Fibroblast of lung (primary cell): ENCODE results near the gene ROBO1. TPM values are rescaled to one million over a fixed set of nuclear protein-coding genes. Genes with fewer than 3 reads are reported as not detected.
A peak's percentile ranks its signal among the peaks of the same experiment; 100 is the strongest.
"Not testable (repeated sequence)": the region's sequence is repeated elsewhere in the genome, so short reads cannot be mapped to it uniquely, and the experiment has no call there.

Experiments used
- DNase-seq, 2 donors: peaks; one replicate each; pipeline versions ENCODE4 v3.0.0 to v3.0.0-alpha.2; 2010; ENCODE audit warnings: low read depth in 2 of 2
- H2AFZ ChIP-seq: 2 replicates; pipeline ENCODE4 v1.5.1; 2012; ENCODE audit warnings: low read length, control low read depth, inconsistent platforms
- H3K27ac ChIP-seq: 2 replicates; pipeline ENCODE4 v1.5.1; 2011; ENCODE audit warnings: low read length, control low read depth; ENCODE audit not compliant: insufficient read depth
- H3K27me3 ChIP-seq: 2 replicates; pipeline ENCODE4 v1.5.1; 2011; ENCODE audit warnings: mild to moderate bottlenecking, low read length; ENCODE audit not compliant: control insufficient read depth, insufficient read depth
- H3K36me3 ChIP-seq: 2 replicates; pipeline ENCODE4 v1.5.1; 2011; ENCODE audit warnings: low read length; ENCODE audit not compliant: control insufficient read depth, insufficient read depth
- H3K4me1 ChIP-seq: 2 replicates; pipeline ENCODE4 v1.5.1; 2011; ENCODE audit warnings: low read length; ENCODE audit not compliant: control insufficient read depth, insufficient read depth; ENCODE audit errors: extremely low read depth
- H3K4me2 ChIP-seq: 2 replicates; pipeline ENCODE4 v1.5.1; 2011; ENCODE audit warnings: low read length, control low read depth; ENCODE audit not compliant: insufficient read depth; ENCODE audit errors: extremely low read depth
- H3K4me3 ChIP-seq, 4 experiments: fragments of 200-600 bp in 1 of 4; sonication (generic) in 1 of 4; replicated peaks in 1 of 4; 2 replicates each; pipeline ENCODE4 v1.5.1; 2011 to 2016; ENCODE audit warnings: low read length in 4 of 4, low read depth in 3 of 4, mild to moderate bottlenecking in 3 of 4, control low read depth in 2 of 4, inconsistent platforms in 1 of 4, mixed read lengths in 1 of 4; ENCODE audit not compliant: insufficient read depth in 1 of 4; ENCODE audit errors: control extremely low read depth in 1 of 4
- H3K79me2 ChIP-seq: 2 replicates; pipeline ENCODE4 v1.5.1; 2012; ENCODE audit warnings: mild to moderate bottlenecking, low read length, inconsistent platforms; ENCODE audit not compliant: control insufficient read depth, insufficient read depth
- H3K9ac ChIP-seq: 2 replicates; pipeline ENCODE4 v1.5.1; 2011; ENCODE audit warnings: mild to moderate bottlenecking, low read length, control low read depth; ENCODE audit not compliant: insufficient read depth
- H3K9me3 ChIP-seq: 2 replicates; pipeline ENCODE4 v1.5.1; 2012; ENCODE audit warnings: low read depth, low read length; ENCODE audit not compliant: control insufficient read depth, insufficient read depth
- H4K20me1 ChIP-seq: 2 replicates; pipeline ENCODE4 v1.5.1; 2011; ENCODE audit warnings: low read length; ENCODE audit not compliant: control insufficient read depth, insufficient read depth; ENCODE audit errors: extremely low read depth
- CTCF ChIP-seq, 2 donors: IDR thresholded peaks in 1 of 2; conservative IDR thresholded peaks in 1 of 2; 1 replicate in 1 of 2; 2 replicates in 1 of 2; pipeline ENCODE4 v1.5.1; 2011 to 2012; ENCODE audit warnings: low read length in 2 of 2, control low read depth in 1 of 2, inconsistent platforms in 1 of 2, low read depth in 1 of 2, mild to moderate bottlenecking in 1 of 2
- EZH2 ChIP-seq: IDR thresholded peaks from 2 replicates; pipeline ENCODE4 v1.5.1; 2012; ENCODE audit warnings: low read length, control low read depth, mild to moderate bottlenecking; ENCODE audit errors: missing control alignments
- polyA plus RNA-seq, 2 donors: library from polyadenylated mRNA; depleted of rRNA in 1 of 2; stranded (reverse) in 1 of 2; unstranded in 1 of 2; fragments of >200 nt; gene quantifications; 2 replicates each; pipeline ENCODE4 v1.2.1, GENCODE V29; 2011 to 2012; ENCODE audit warnings: missing spikeins in 1 of 2
- total RNA-seq: library from RNA; depleted of rRNA; stranded (reverse); fragments of >200 nt; gene quantifications from 2 replicates; pipeline ENCODE4 v1.2.1, GENCODE V29; 2014

The ROBO1 gene
- total and polyA plus RNA-seq, 2 donors (not counting 1 experiment from before 2014, with no cell fraction given) = 53.8 to 104 TPM

GRCh38 chr3:79306934-79307570, 460.7 kb downstream of the ROBO1 start:
- Histone ChIP-seq H3K9ac (no peak overlapping the region), H3K27ac (no peak overlapping the region), H4K20me1 (no peaks in the 10 kb centered on the region), H2AFZ (no peak overlapping the region), H3K4me1 (no peaks in the 10 kb centered on the region), H3K9me3 (no peaks in the 10 kb centered on the region), H3K79me2 (no peaks in the 10 kb centered on the region), H3K4me2 (no peak overlapping the region), H3K36me3 (no peaks in the 10 kb centered on the region), H3K27me3 (no peaks in the 10 kb centered on the region), H3K4me3 (no peak overlapping the region)
- no peak for TF ChIP-seq EZH2
- no peak for TF ChIP-seq CTCF (conservative IDR thresholded peaks at IDR 0.05 in 1 of 2, IDR thresholded peaks at IDR 0.05 in 1 of 2; ENCODE audit: low read depth in 1 of 2, low read length in 2 of 2)
- DNase-seq = peak in 1 of 2 donors; percentile 45

- H3K27ac ChIP-seq, H3K9me3 ChIP-seq, H3K4me2 ChIP-seq, H3K79me2 ChIP-seq, H2AFZ ChIP-seq, H4K20me1 ChIP-seq, H3K9ac ChIP-seq, H3K36me3 ChIP-seq, H3K4me1 ChIP-seq, H3K4me3 ChIP-seq, DNase-seq, H3K27me3 ChIP-seq: not testable (repeated sequence)
Observed at GRCh38 chr3:79299949-79300635, 467.7 kb downstream of the ROBO1 start.

- Histone ChIP-seq H3K27ac (no peak overlapping the region), H3K4me2 (peak overlapping the region; percentile 20), H3K27me3 (no peaks in the 10 kb centered on the region), H4K20me1 (no peaks in the 10 kb centered on the region), H3K9me3 (no peaks in the 10 kb centered on the region), H3K4me3 (no peak overlapping the region), H2AFZ (no peak overlapping the region), H3K9ac (no peak overlapping the region), H3K79me2 (no peaks in the 10 kb centered on the region), H3K4me1 (peaks cover 5% of the 10 kb centered on the region), H3K36me3 (no peaks in the 10 kb centered on the region)
- DNase-seq = peak; percentile 95 to 96
- no peak for TF ChIP-seq CTCF (conservative IDR thresholded peaks at IDR 0.05 in 1 of 2, IDR thresholded peaks at IDR 0.05 in 1 of 2; ENCODE audit: low read depth in 1 of 2, low read length in 2 of 2)
- TF ChIP-seq EZH2 = no peak
Observed at GRCh38 chr3:79297245-79297960, 470.4 kb downstream of the ROBO1 start.
